ENCODE measurements around the gene ZFHX2. TPM values are rescaled to one million over a fixed set of nuclear protein-coding genes. Genes with fewer than 3 reads are reported as not detected.

ZFHX2 gene
- polyA plus RNA-seq, 1 donor (not counting 4 experiments of a cell fraction or from before 2014, with no cell fraction given) = 0.18 TPM

- Histone ChIP-seq H3K36me3 (ENCODE audit: control insufficient read depth in 2 of 2, extremely low read depth in 1 of 2, insufficient read depth in 2 of 2, low read length in 2 of 2) (peaks cover 29 to 36% of the 10 kb centered on the region in 2 experiments), H3K4me1 (ENCODE audit: control insufficient read depth, extremely low read depth, insufficient read depth, low read length) (peaks cover 11% of the 10 kb centered on the region), H3K27ac (ENCODE audit: control insufficient read depth, insufficient read depth, low read length) (no peak overlapping the region), H3K4me2 (ENCODE audit: control insufficient read depth, extremely low read depth, insufficient read depth, low read depth, low read length) (no peak overlapping the region), H2AFZ (ENCODE audit: control insufficient read depth, low read length) (no peak overlapping the region), H3K9ac (ENCODE audit: control insufficient read depth, extremely low read depth, insufficient read depth, low read length) (no peak overlapping the region), H4K20me1 (ENCODE audit: control insufficient read depth, extremely low read depth, insufficient read depth, low read length) (peaks cover 9% of the 10 kb centered on the region), H3K9me3 (ENCODE audit: control insufficient read depth, low read depth, low read length) (no peaks in the 10 kb centered on the region), H3K79me2 (ENCODE audit: control insufficient read depth, insufficient read depth, low read length) (peaks cover 10% of the 10 kb centered on the region), H3K27me3 (ENCODE audit: control insufficient read depth, extremely low read depth, insufficient read depth, low read length) (no peaks in the 10 kb centered on the region), H3K9me1 (ENCODE audit: control insufficient read depth, extremely low read depth, insufficient read depth, low read length) (no peaks in the 10 kb centered on the region), H3K4me3 (ENCODE audit: control insufficient read depth in 2 of 3, extremely low read depth in 1 of 3, insufficient read depth in 2 of 3, low read depth in 1 of 3, low read length in 3 of 3) (no peak overlapping the region)
- no peak for DNase-seq (ENCODE audit: low read depth, low spot score)
- TF ChIP-seq CTCF (optimal IDR thresholded peaks at IDR 0.05 in 1 of 3, IDR thresholded peaks at IDR 0.05 in 1 of 3, conservative IDR thresholded peaks at IDR 0.05 in 1 of 3; ENCODE audit: extremely low read depth in 1 of 3, insufficient read depth in 2 of 3, low read length in 3 of 3) = no peak
- no peak for TF ChIP-seq EZH2 (IDR thresholded peaks at IDR 0.05; ENCODE audit: low read length)
- dilution Hi-C loops (cut with MboI; ENCODE audit: extremely low pct_ligation_motif_present, low sequenced_read_pairs) = no loop called here
- no peak for FAIRE-seq
Observed at GRCh38 chr14:23558346-23559009, 6.9 kb upstream of the ZFHX2 start.

- Histone ChIP-seq H3K9me3 (ENCODE audit: control insufficient read depth, low read depth, low read length) (no peaks in the 10 kb centered on the region), H4K20me1 (ENCODE audit: control insufficient read depth, extremely low read depth, insufficient read depth, low read length) (peaks cover 8% of the 10 kb centered on the region), H3K36me3 (ENCODE audit: control insufficient read depth in 2 of 2, extremely low read depth in 1 of 2, insufficient read depth in 2 of 2, low read length in 2 of 2) (peaks cover 24 to 33% of the 10 kb centered on the region in 2 experiments), H2AFZ (ENCODE audit: control insufficient read depth, low read length) (no peak overlapping the region), H3K79me2 (ENCODE audit: control insufficient read depth, insufficient read depth, low read length) (peaks cover 10% of the 10 kb centered on the region), H3K4me3 (ENCODE audit: control insufficient read depth in 2 of 3, extremely low read depth in 1 of 3, insufficient read depth in 2 of 3, low read depth in 1 of 3, low read length in 3 of 3) (no peak overlapping the region), H3K4me1 (ENCODE audit: control insufficient read depth, extremely low read depth, insufficient read depth, low read length) (peaks cover 11% of the 10 kb centered on the region), H3K27me3 (ENCODE audit: control insufficient read depth, extremely low read depth, insufficient read depth, low read length) (no peaks in the 10 kb centered on the region), H3K4me2 (ENCODE audit: control insufficient read depth, extremely low read depth, insufficient read depth, low read depth, low read length) (no peak overlapping the region), H3K9ac (ENCODE audit: control insufficient read depth, extremely low read depth, insufficient read depth, low read length) (no peak overlapping the region), H3K9me1 (ENCODE audit: control insufficient read depth, extremely low read depth, insufficient read depth, low read length) (no peaks in the 10 kb centered on the region), H3K27ac (ENCODE audit: control insufficient read depth, insufficient read depth, low read length) (no peak overlapping the region)
- no peak for TF ChIP-seq CTCF (optimal IDR thresholded peaks at IDR 0.05 in 1 of 3, IDR thresholded peaks at IDR 0.05 in 1 of 3, conservative IDR thresholded peaks at IDR 0.05 in 1 of 3; ENCODE audit: extremely low read depth in 1 of 3, insufficient read depth in 2 of 3, low read length in 3 of 3)
- no peak for TF ChIP-seq EZH2 (IDR thresholded peaks at IDR 0.05; ENCODE audit: low read length)
- FAIRE-seq (no peak), DNase-seq (ENCODE audit: low read depth, low spot score) (no peak)
- dilution Hi-C loops (cut with MboI; ENCODE audit: extremely low pct_ligation_motif_present, low sequenced_read_pairs) = no loop called here
Observed at GRCh38 chr14:23557946-23558345, 6.4 kb upstream of the ZFHX2 start.
